ENCODE measurements around the gene STXBP5. TPM values are rescaled to one million over a fixed set of nuclear protein-coding genes. Genes with fewer than 3 reads are reported as not detected.

The STXBP5 gene
- total RNA-seq, 1 experiment from 2014 or later = 11.6 TPM

GRCh38 chr6:147227770-147228320 lies 23.6 kb downstream of the STXBP5 start:
- no peak for DNase-seq
- no CpG with 5 or more reads among the region's 1 CpG for WGBS (ENCODE audit: extremely low coverage, insufficient read length, low lambda C conversion rate)
- no peaks in the 10 kb centered on the region for H3K27me3 ChIP-seq (ENCODE audit: insufficient read depth, low read length)
- no peak overlapping the region for H3K4me3 Mint-ChIP-seq
- H4K5ac ChIP-seq (ENCODE audit: insufficient read length, low read depth, low read length) = no peak overlapping the region
- H3K14ac ChIP-seq (ENCODE audit: insufficient read depth, low read length) = no peak overlapping the region
- H2BK12ac ChIP-seq (ENCODE audit: insufficient read length, low read depth, low read length) = no peak overlapping the region
- H2AK5ac ChIP-seq (ENCODE audit: insufficient read length, low read length) = no peak overlapping the region
- no peak overlapping the region for H2BK5ac ChIP-seq (ENCODE audit: insufficient read length, low read length)
- H3K18ac ChIP-seq (ENCODE audit: insufficient read length, low read depth, low read length) = no peak overlapping the region
- no peaks in the 10 kb centered on the region for H4K20me1 ChIP-seq (ENCODE audit: control insufficient read depth, insufficient read depth, insufficient read length)
- H2BK120ac ChIP-seq (ENCODE audit: low read depth, low read length, poor library complexity, severe bottlenecking) = no peak overlapping the region
- no peak overlapping the region for H3K56ac ChIP-seq (ENCODE audit: insufficient read length, low read depth, low read length)
- no peaks in the 10 kb centered on the region for H3K23me2 ChIP-seq (ENCODE audit: insufficient read length, low read depth, low read length, poor library complexity, severe bottlenecking)
- H3K36me3 Mint-ChIP-seq (ENCODE audit: insufficient read depth in 1 of 3, low read depth in 3 of 3) = no peaks in the 10 kb centered on the region; a peak in 1 of 7 replicates
- no peaks in the 10 kb centered on the region for H3K27me3 Mint-ChIP-seq (ENCODE audit: low read depth)
- H3K27ac ChIP-seq (ENCODE audit: insufficient read length, low read depth, low read length) = no peak overlapping the region
- H3K27ac Mint-ChIP-seq = peak overlapping the region in 2 of 3 experiments; percentile 21 to 69; a peak in 3 of 7 replicates
- H3K23ac ChIP-seq (ENCODE audit: insufficient read length, low read depth, low read length) = no peak overlapping the region
- no peaks in the 10 kb centered on the region for H3K9me3 ChIP-seq (ENCODE audit: control insufficient read depth, low read depth, low read length)
- no peak for TF ChIP-seq CTCF (conservative IDR thresholded peaks at IDR 0.05)
- H3T11ph ChIP-seq (ENCODE audit: low read length) = no peak overlapping the region
- H3K4me2 ChIP-seq (ENCODE audit: insufficient read depth, insufficient read length, low read length) = no peak overlapping the region
- no peaks in the 10 kb centered on the region for H3K79me2 ChIP-seq (ENCODE audit: insufficient read depth, low read length)
- no peak overlapping the region for H3K4ac ChIP-seq (ENCODE audit: low read depth, low read length)
- H4K8ac ChIP-seq (replicated peaks; ENCODE audit: insufficient read length, low read depth, low read length) = no peak overlapping the region
- H4K91ac ChIP-seq (ENCODE audit: insufficient read length, low read depth, low read length) = no peak overlapping the region
- H3K4me1 Mint-ChIP-seq = peaks cover 4 to 16% of the 10 kb centered on the region in 2 experiments
- H3K4me1 ChIP-seq (ENCODE audit: insufficient read depth, low read length) = no peaks in the 10 kb centered on the region; the same call in 1 of the 2 replicates
- H3K9ac ChIP-seq (ENCODE audit: extremely low read depth, insufficient read length, low read length) = no peak overlapping the region
- H2BK15ac ChIP-seq (ENCODE audit: low read depth, low read length) = no peak overlapping the region
- no peak overlapping the region for H2AFZ ChIP-seq (ENCODE audit: low read length)
- H3K79me1 ChIP-seq (ENCODE audit: insufficient read depth, low read depth, low read length, poor library complexity, severe bottlenecking) = no peaks in the 10 kb centered on the region
- H2BK20ac ChIP-seq (ENCODE audit: low read depth, low read length, poor library complexity, severe bottlenecking) = no peak overlapping the region
- H3K9me3 Mint-ChIP-seq = no peaks in the 10 kb centered on the region

All from H9 (cell line).